ENCODE data around the gene VKORC1.
A peak's percentile ranks its signal among the peaks of the same experiment; 100 is the strongest.

VKORC1 gene

GRCh38 chr16:31129568-31130335 is 35.2 kb upstream of the VKORC1 start:
- no peak for DNase-seq

- no peak for DNase-seq
Observed at GRCh38 chr16:31128711-31129567, 34.3 kb upstream of the VKORC1 start.

- no peak for DNase-seq
Observed at GRCh38 chr16:31127182-31127581, 32.6 kb upstream of the VKORC1 start.

GRCh38 chr16:31125844-31126243 is 31.2 kb upstream of the VKORC1 start:
- no peak for DNase-seq

GRCh38 chr16:31120129-31120528 is 25.5 kb upstream of the VKORC1 start:
- no peak for DNase-seq

- no peak for DNase-seq
Observed at GRCh38 chr16:31118223-31119155, 23.9 kb upstream of the VKORC1 start.

- DNase-seq = peak; percentile 95
Observed at GRCh38 chr16:31117384-31118222, 23.0 kb upstream of the VKORC1 start, which contains the start of gene KAT8. Gene KAT8 (plus strand): TSS chr16:31117664. CDS start chr16:31117682, 18 bp downstream.

- DNase-seq = no peak
Observed at GRCh38 chr16:31114468-31114867, 19.9 kb upstream of the VKORC1 start.

GRCh38 chr16:31113121-31114120 is 18.8 kb upstream of the VKORC1 start:
- no peak for DNase-seq

GRCh38 chr16:31112711-31113110 is 18.1 kb upstream of the VKORC1 start:
- no peak for DNase-seq

- DNase-seq = no peak
Observed at GRCh38 chr16:31111881-31112466, 17.4 kb upstream of the VKORC1 start.

GRCh38 chr16:31110106-31111034 is 15.8 kb upstream of the VKORC1 start:
- no peak for DNase-seq

GRCh38 chr16:31109622-31110021 is 15.0 kb upstream of the VKORC1 start:
- DNase-seq = no peak

GRCh38 chr16:31108794-31109558 is 14.4 kb upstream of the VKORC1 start:
- no peak for DNase-seq

GRCh38 chr16:31108035-31108793 is 13.6 kb upstream of the VKORC1 start, which contains the start of gene BCKDK:
Gene BCKDK (plus strand): TSS chr16:31108386. CDS start chr16:31109224, 838 bp downstream.
- no peak for DNase-seq

GRCh38 chr16:31107465-31107867 is 12.9 kb upstream of the VKORC1 start:
- no peak for DNase-seq

All from NCI-H2107 (cell line).